Astrocyte (in vitro differentiated cells and primary cell): ENCODE results near the gene GRM7. TPM values are rescaled to one million over a fixed set of nuclear protein-coding genes. Genes with fewer than 3 reads are reported as not detected.

Experiments used
- DNase-seq: peaks from one replicate; pipeline ENCODE4 v3.0.0-alpha.2; 2010; ENCODE audit warnings: low read depth
- FAIRE-seq: peaks from 2 replicates; lab custom pipeline; 2011; peaks lifted over from hg19 to GRCh38; lab: Jason Lieb, UNC
- H2AFZ ChIP-seq: 2 replicates; pipeline ENCODE4 v1.6.0; 2012; ENCODE audit warnings: low read depth, low read length, inconsistent platforms
- H3K27ac ChIP-seq: 2 replicates; pipeline ENCODE4 v1.5.1; 2011; ENCODE audit warnings: low read depth, low read length, inconsistent platforms
- H3K27me3 ChIP-seq: 2 replicates; pipeline ENCODE4 v1.6.0; 2011; ENCODE audit warnings: low read length, inconsistent platforms; ENCODE audit not compliant: insufficient read depth
- H3K36me3 ChIP-seq: 2 replicates; pipeline ENCODE4 v1.5.1; 2011; ENCODE audit warnings: low read length, inconsistent platforms; ENCODE audit not compliant: insufficient read depth
- H3K4me1 ChIP-seq: 2 replicates; pipeline ENCODE4 v1.5.1; 2011; ENCODE audit warnings: low read length, inconsistent platforms; ENCODE audit not compliant: insufficient read depth
- H3K4me2 ChIP-seq: 2 replicates; pipeline ENCODE4 v1.6.0; 2012; ENCODE audit warnings: low read length, inconsistent platforms
- H3K4me3 ChIP-seq: 2 replicates; pipeline ENCODE4 v1.5.1; 2011; ENCODE audit warnings: low read depth, mild to moderate bottlenecking, low read length, inconsistent platforms; ENCODE audit not compliant: insufficient read depth
- H3K79me2 ChIP-seq: 2 replicates; pipeline ENCODE4 v1.6.0; 2012; ENCODE audit warnings: mild to moderate bottlenecking, low read length, inconsistent platforms; ENCODE audit not compliant: insufficient read depth
- H3K9ac ChIP-seq: 2 replicates; pipeline ENCODE4 v1.6.0; 2012; ENCODE audit warnings: mild to moderate bottlenecking, low read length, inconsistent platforms
- H3K9me3 ChIP-seq: 2 replicates; pipeline ENCODE4 v1.5.1; 2012; ENCODE audit warnings: low read depth, mild to moderate bottlenecking, low read length, inconsistent platforms; ENCODE audit not compliant: insufficient read depth
- H4K20me1 ChIP-seq: 2 replicates; pipeline ENCODE4 v1.6.0; 2012; ENCODE audit warnings: low read length, inconsistent platforms; ENCODE audit not compliant: insufficient read depth
- H3K27ac Mint-ChIP-seq: one replicate; pipeline ENCODE4 v1.8.0; 2021; ENCODE audit warnings: mild to moderate bottlenecking, mixed read lengths; ENCODE audit not compliant: unreplicated experiment
- H3K27me3 Mint-ChIP-seq: one replicate; pipeline ENCODE4 v1.8.0; 2021; ENCODE audit warnings: low read depth, mixed read lengths; ENCODE audit not compliant: unreplicated experiment
- H3K36me3 Mint-ChIP-seq: one replicate; pipeline ENCODE4 v1.8.0; 2021; ENCODE audit warnings: low read depth, mixed read lengths; ENCODE audit not compliant: unreplicated experiment
- H3K4me1 Mint-ChIP-seq: one replicate; pipeline ENCODE4 v1.8.0; 2021; ENCODE audit warnings: low read depth, mixed read lengths; ENCODE audit not compliant: unreplicated experiment
- H3K4me3 Mint-ChIP-seq: one replicate; pipeline ENCODE4 v1.8.0; 2021; ENCODE audit warnings: mild to moderate bottlenecking, moderate library complexity, mixed read lengths; ENCODE audit not compliant: unreplicated experiment
- H3K9me3 Mint-ChIP-seq: one replicate; pipeline ENCODE4 v1.8.0; 2021; ENCODE audit warnings: mild to moderate bottlenecking, mixed read lengths; ENCODE audit not compliant: unreplicated experiment
- CTCF ChIP-seq: IDR thresholded peaks from 2 replicates; pipeline ENCODE4 v1.5.1; 2011; ENCODE audit warnings: low read depth, mild to moderate bottlenecking, inconsistent platforms, low read length, moderate library complexity; ENCODE audit not compliant: insufficient read depth
- EZH2 ChIP-seq: IDR thresholded peaks from 2 replicates; pipeline ENCODE4 v1.6.1; 2012; ENCODE audit warnings: mild to moderate bottlenecking, low read length, inconsistent platforms; ENCODE audit not compliant: insufficient read depth
- total RNA-seq: library from RNA; stranded (reverse); gene quantifications from 2 replicates; pipeline ENCODE4 v1.2.1, GENCODE V29; 2021

GRM7 gene
- total RNA-seq, 1 donor from 2014 or later: not detected

GRCh38 chr3:7508821-7509220 lies 647.9 kb downstream of the GRM7 start:
- peaks cover 4% of the 10 kb centered on the region for H3K27me3 Mint-ChIP-seq

GRCh38 chr3:7512048-7512447 lies 651.1 kb downstream of the GRM7 start:
- no peak overlapping the region for H3K9ac ChIP-seq
- Mint-ChIP-seq H3K27ac (no peak overlapping the region), H3K27me3 (peaks cover 4% of the 10 kb centered on the region), H3K36me3 (no peaks in the 10 kb centered on the region), H3K4me3 (no peak overlapping the region), H3K9me3 (no peaks in the 10 kb centered on the region), H3K4me1 (peaks cover 6% of the 10 kb centered on the region)
- H3K4me2 ChIP-seq: no peak overlapping the region
- H3K4me3 ChIP-seq: no peak overlapping the region
- no peak overlapping the region for H2AFZ ChIP-seq
- no peaks in the 10 kb centered on the region for H3K79me2 ChIP-seq
- no peaks in the 10 kb centered on the region for H3K27me3 ChIP-seq
- no peaks in the 10 kb centered on the region for H4K20me1 ChIP-seq
- DNase-seq: no peak
- H3K27ac ChIP-seq: no peak overlapping the region
- H3K4me1 ChIP-seq: peaks cover 8% of the 10 kb centered on the region
- H3K9me3 ChIP-seq: no peaks in the 10 kb centered on the region
- TF ChIP-seq EZH2: no peak
- TF ChIP-seq CTCF: no peak
- FAIRE-seq: no peak
- no peaks in the 10 kb centered on the region for H3K36me3 ChIP-seq

More at GRCh38 chr3:7508821-7509220, 647.9 kb downstream of the GRM7 start:
- Mint-ChIP-seq H3K4me3 (no peak overlapping the region), H3K9me3 (no peaks in the 10 kb centered on the region), H3K36me3 (no peaks in the 10 kb centered on the region), H3K4me1 (peaks cover 22% of the 10 kb centered on the region), H3K27ac (no peak overlapping the region)
- Histone ChIP-seq H3K4me1 (peaks cover 33% of the 10 kb centered on the region), H3K79me2 (no peaks in the 10 kb centered on the region), H3K4me3 (no peak overlapping the region), H3K4me2 (peak overlapping the region; percentile 49), H3K9me3 (no peaks in the 10 kb centered on the region), H3K27me3 (no peaks in the 10 kb centered on the region), H3K9ac (no peak overlapping the region), H3K36me3 (no peaks in the 10 kb centered on the region), H2AFZ (no peak overlapping the region), H3K27ac (no peak overlapping the region), H4K20me1 (no peaks in the 10 kb centered on the region)
- DNase-seq (peak; percentile 81), FAIRE-seq (no peak)
- TF ChIP-seq CTCF: no peak
- no peak for TF ChIP-seq EZH2

GRCh38 chr3:7518026-7518425 lies 657.1 kb downstream of the GRM7 start:
- no peaks in the 10 kb centered on the region for H3K4me1 ChIP-seq
- DNase-seq (no peak), FAIRE-seq (no peak)
- H3K36me3 ChIP-seq: no peaks in the 10 kb centered on the region
- TF ChIP-seq EZH2 (no peak), CTCF (no peak)
- no peak overlapping the region for H3K4me3 ChIP-seq
- H3K9me3 Mint-ChIP-seq: no peaks in the 10 kb centered on the region
- H3K27ac Mint-ChIP-seq: no peak overlapping the region
- no peaks in the 10 kb centered on the region for H3K36me3 Mint-ChIP-seq
- no peak overlapping the region for H3K9ac ChIP-seq
- no peaks in the 10 kb centered on the region for H3K79me2 ChIP-seq
- H3K4me1 Mint-ChIP-seq: no peaks in the 10 kb centered on the region
- no peak overlapping the region for H3K27ac ChIP-seq
- H3K9me3 ChIP-seq: no peaks in the 10 kb centered on the region
- H3K4me2 ChIP-seq: no peak overlapping the region
- no peak overlapping the region for H3K4me3 Mint-ChIP-seq
- H3K27me3 Mint-ChIP-seq: no peaks in the 10 kb centered on the region
- H2AFZ ChIP-seq: no peak overlapping the region
- H3K27me3 ChIP-seq: no peaks in the 10 kb centered on the region
- no peaks in the 10 kb centered on the region for H4K20me1 ChIP-seq
